Activated CD8-positive, alpha-beta T cell treated with anti-CD3 and anti-CD28 coated beads, Interleukin-2, amount 10 ng/mL, durations not matched to agents 7 days and 5 days (primary cell): Measurements from ENCODE around the gene MRGPRX1. TPM values are rescaled to one million over a fixed set of nuclear protein-coding genes. Genes with fewer than 3 reads are reported as not detected.

Experiments used
- ATAC-seq: fragments of 150-1000 bp; cut with Tn5 transposase; one replicate; pipeline ENCODE4 v1.10.0; 2021; ENCODE audit warnings: moderate library complexity
- CTCF ChIA-PET: fragments of 350-600 bp; sonication (Branson Sonifier 250); formaldehyde crosslinking; loops from one replicate; lab custom pipeline; 2021; ENCODE audit warnings: antibody characterized with exemption; lab: Charles Lee
- POLR2A ChIA-PET: fragments of 350-600 bp; sonication (Branson Sonifier 250); formaldehyde crosslinking; loops from one replicate; lab custom pipeline; 2021; ENCODE audit warnings: antibody characterized with exemption; lab: Charles Lee
- DNase-seq: peaks from one replicate; pipeline ENCODE4 v3.0.0-alpha.2; 2020
- H3K27ac Mint-ChIP-seq: one replicate; pipeline ENCODE4 v1.8.0; 2021; ENCODE audit warnings: mild to moderate bottlenecking, mixed read lengths
- H3K27me3 Mint-ChIP-seq: one replicate; pipeline ENCODE4 v1.8.0; 2021; ENCODE audit warnings: low read depth, mixed read lengths
- H3K36me3 Mint-ChIP-seq: one replicate; pipeline ENCODE4 v1.8.0; 2021; ENCODE audit warnings: low read depth, mixed read lengths
- H3K4me1 Mint-ChIP-seq: one replicate; pipeline ENCODE4 v1.8.0; 2021; ENCODE audit warnings: low read depth, mixed read lengths
- H3K4me3 Mint-ChIP-seq: one replicate; pipeline ENCODE4 v1.8.0; 2021; ENCODE audit warnings: mild to moderate bottlenecking, mixed read lengths
- H3K9me3 Mint-ChIP-seq: one replicate; pipeline ENCODE4 v1.8.0; 2022; ENCODE audit warnings: mixed read lengths; ENCODE audit not compliant: insufficient read depth
- total RNA-seq, 2 experiments: library from RNA; stranded (reverse); gene quantifications; one replicate each; pipeline ENCODE4 v1.2.3, GENCODE V29; 2021

MRGPRX1 gene
- not detected for total RNA-seq

GRCh38 chr11:18939314-18939713 lies at the start of gene MRGPRX1:
Gene MRGPRX1 (minus strand): TSS chr11:18939414. CDS start chr11:18934784, 4,630 bp downstream.
- H3K4me3 Mint-ChIP-seq: no peak within 1 kb of the TSS
- H3K9me3 Mint-ChIP-seq: no peaks in the 10 kb centered on the region
- no peak within 1 kb of the TSS for H3K27ac Mint-ChIP-seq
- H3K4me1 Mint-ChIP-seq: no peaks in the 10 kb centered on the region
- H3K27me3 Mint-ChIP-seq: no peaks in the 10 kb centered on the region
- CTCF ChIA-PET: no interaction called here
- no peak for DNase-seq
- POLR2A ChIA-PET: no interaction called here
- H3K36me3 Mint-ChIP-seq: no peaks in the 10 kb centered on the region
- no peak for ATAC-seq

- no peaks in the 10 kb centered on the region for H3K9me3 Mint-ChIP-seq
- H3K27ac Mint-ChIP-seq: no peak overlapping the region
- ChIA-PET CTCF (no interaction called here), POLR2A (no interaction called here)
- no peaks in the 10 kb centered on the region for H3K4me1 Mint-ChIP-seq
- no peak overlapping the region for H3K4me3 Mint-ChIP-seq
- DNase-seq (no peak), ATAC-seq (no peak)
- peaks cover 10% of the 10 kb centered on the region for H3K27me3 Mint-ChIP-seq
- H3K36me3 Mint-ChIP-seq: no peaks in the 10 kb centered on the region
Observed at GRCh38 chr11:18987454-18988231, 48.4 kb upstream of the MRGPRX1 start.

- ChIA-PET POLR2A (no interaction called here), CTCF (no interaction called here)
- no peaks in the 10 kb centered on the region for H3K36me3 Mint-ChIP-seq
- no peaks in the 10 kb centered on the region for H3K4me1 Mint-ChIP-seq
- no peaks in the 10 kb centered on the region for H3K9me3 Mint-ChIP-seq
- H3K4me3 Mint-ChIP-seq: no peak overlapping the region
- H3K27me3 Mint-ChIP-seq: peaks cover 8% of the 10 kb centered on the region
- ATAC-seq (no peak), DNase-seq (no peak)
- H3K27ac Mint-ChIP-seq: no peak overlapping the region
Observed at GRCh38 chr11:18986744-18987143, 47.5 kb upstream of the MRGPRX1 start.

- ChIA-PET POLR2A (no interaction called here), CTCF (no interaction called here)
- Mint-ChIP-seq H3K4me1 (no peaks in the 10 kb centered on the region), H3K36me3 (no peaks in the 10 kb centered on the region), H3K27me3 (peaks cover 8% of the 10 kb centered on the region), H3K27ac (no peak overlapping the region), H3K4me3 (no peak overlapping the region), H3K9me3 (no peaks in the 10 kb centered on the region)
- DNase-seq: no peak
- ATAC-seq: no peak
Observed at GRCh38 chr11:18981897-18982296, 42.7 kb upstream of the MRGPRX1 start.

GRCh38 chr11:18974192-18974591 lies 35.0 kb upstream of the MRGPRX1 start:
- ChIA-PET CTCF (no interaction called here), POLR2A (no interaction called here)
- no peak overlapping the region for H3K4me3 Mint-ChIP-seq
- no peaks in the 10 kb centered on the region for H3K27me3 Mint-ChIP-seq
- no peak for DNase-seq
- ATAC-seq: no peak
- no peak overlapping the region for H3K27ac Mint-ChIP-seq
- no peaks in the 10 kb centered on the region for H3K4me1 Mint-ChIP-seq
- H3K9me3 Mint-ChIP-seq: no peaks in the 10 kb centered on the region
- H3K36me3 Mint-ChIP-seq: no peaks in the 10 kb centered on the region

GRCh38 chr11:18972336-18972735 lies 33.1 kb upstream of the MRGPRX1 start:
- CTCF ChIA-PET: no interaction called here
- Mint-ChIP-seq H3K27ac (no peak overlapping the region), H3K4me3 (no peak overlapping the region), H3K36me3 (no peaks in the 10 kb centered on the region), H3K27me3 (no peaks in the 10 kb centered on the region), H3K4me1 (no peaks in the 10 kb centered on the region), H3K9me3 (no peaks in the 10 kb centered on the region)
- DNase-seq (no peak), ATAC-seq (no peak)
- POLR2A ChIA-PET: no interaction called here

- Mint-ChIP-seq H3K36me3 (no peaks in the 10 kb centered on the region), H3K4me1 (no peaks in the 10 kb centered on the region), H3K9me3 (no peaks in the 10 kb centered on the region), H3K27ac (no peak overlapping the region), H3K4me3 (no peak overlapping the region), H3K27me3 (no peaks in the 10 kb centered on the region)
- ChIA-PET CTCF (no interaction called here), POLR2A (no interaction called here)
- no peak for ATAC-seq
- no peak for DNase-seq
Observed at GRCh38 chr11:18969720-18970119, 30.5 kb upstream of the MRGPRX1 start.

- Mint-ChIP-seq H3K36me3 (no peaks in the 10 kb centered on the region), H3K27ac (no peak overlapping the region), H3K4me3 (no peak overlapping the region), H3K9me3 (no peaks in the 10 kb centered on the region), H3K27me3 (peaks cover 6% of the 10 kb centered on the region), H3K4me1 (no peaks in the 10 kb centered on the region)
- CTCF ChIA-PET: no interaction called here
- DNase-seq: no peak
- POLR2A ChIA-PET: no interaction called here
- ATAC-seq: no peak
Observed at GRCh38 chr11:18958221-18958910, 19.2 kb upstream of the MRGPRX1 start.

- H3K4me3 Mint-ChIP-seq: no peak overlapping the region
- H3K4me1 Mint-ChIP-seq: no peaks in the 10 kb centered on the region
- H3K27ac Mint-ChIP-seq: no peak overlapping the region
- DNase-seq: no peak
- peaks cover 6% of the 10 kb centered on the region for H3K27me3 Mint-ChIP-seq
- no peaks in the 10 kb centered on the region for H3K36me3 Mint-ChIP-seq
- no peak for ATAC-seq
- CTCF ChIA-PET: no interaction called here
- POLR2A ChIA-PET: no interaction called here
- H3K9me3 Mint-ChIP-seq: no peaks in the 10 kb centered on the region
Observed at GRCh38 chr11:18956630-18957029, 17.4 kb upstream of the MRGPRX1 start.

- DNase-seq (no peak), ATAC-seq (no peak)
- H3K4me3 Mint-ChIP-seq: no peak overlapping the region
- no peaks in the 10 kb centered on the region for H3K4me1 Mint-ChIP-seq
- ChIA-PET POLR2A (no interaction called here), CTCF (no interaction called here)
- peaks cover 3% of the 10 kb centered on the region for H3K27me3 Mint-ChIP-seq
- H3K36me3 Mint-ChIP-seq: no peaks in the 10 kb centered on the region
- no peak overlapping the region for H3K27ac Mint-ChIP-seq
- H3K9me3 Mint-ChIP-seq: no peaks in the 10 kb centered on the region
Observed at GRCh38 chr11:18936002-18936673, 3.1 kb downstream of the MRGPRX1 start.

- POLR2A ChIA-PET: no interaction called here
- no peak overlapping the region for H3K4me3 Mint-ChIP-seq
Observed at GRCh38 chr11:18934195-18934814, 4.9 kb downstream of the MRGPRX1 start.

More at GRCh38 chr11:18934195-18934814, 4.9 kb downstream of the MRGPRX1 start:
- DNase-seq (no peak), ATAC-seq (no peak)
- H3K9me3 Mint-ChIP-seq: no peaks in the 10 kb centered on the region
- peaks cover 3% of the 10 kb centered on the region for H3K27me3 Mint-ChIP-seq
- no peak overlapping the region for H3K27ac Mint-ChIP-seq
- CTCF ChIA-PET: no interaction called here
- H3K36me3 Mint-ChIP-seq: no peaks in the 10 kb centered on the region
- no peaks in the 10 kb centered on the region for H3K4me1 Mint-ChIP-seq
